Measurements from ENCODE around the gene AP4M1. TPM values are rescaled to one million over a fixed set of nuclear protein-coding genes. Genes with fewer than 3 reads are reported as not detected.
"Not testable (repeated sequence)": the region's sequence is repeated elsewhere in the genome, so short reads cannot be mapped to it uniquely, and the experiment has no call there.

The AP4M1 gene
- polyA plus RNA-seq, 1 donor from 2014 or later, result 100 TPM

- no peak overlapping the region for H3K9ac ChIP-seq (ENCODE audit: low read length)
- H3K4me2 ChIP-seq (ENCODE audit: low read length), result no peak overlapping the region
- H3K9me3 ChIP-seq (ENCODE audit: low read length), result no peaks in the 10 kb centered on the region
- no peaks in the 10 kb centered on the region for H4K20me1 ChIP-seq (ENCODE audit: insufficient read depth)
- H3F3A ChIP-seq (ENCODE audit: insufficient read depth, low read length, poor library complexity, severe bottlenecking), result no peaks in the 10 kb centered on the region
- no peak overlapping the region for H3K4me3 ChIP-seq (ENCODE audit: low read length)
- H3K27me3 ChIP-seq (ENCODE audit: insufficient read depth, low read depth, low read length), result no peaks in the 10 kb centered on the region
- TF ChIP-seq POLR2AphosphoS5 (IDR thresholded peaks at IDR 0.05) (no peak), EZH2 (IDR thresholded peaks at IDR 0.05; ENCODE audit: borderline replicate concordance, insufficient read depth, low read length, poor library complexity, severe bottlenecking) (no peak), MXI1 (conservative IDR thresholded peaks at IDR 0.05; ENCODE audit: poor library complexity, severe bottlenecking) (no peak), RAD21 (conservative IDR thresholded peaks at IDR 0.05) (no peak), SMC3 (conservative IDR thresholded peaks at IDR 0.05; ENCODE audit: poor library complexity) (no peak), EP300 (conservative IDR thresholded peaks at IDR 0.05; ENCODE audit: poor library complexity, severe bottlenecking) (no peak), CTCF (IDR thresholded peaks at IDR 0.05; ENCODE audit: poor library complexity, severe bottlenecking) (no peak), TAF1 (IDR thresholded peaks at IDR 0.05; ENCODE audit: low read depth) (no peak)
- TF ChIP-seq, protein P1, sequence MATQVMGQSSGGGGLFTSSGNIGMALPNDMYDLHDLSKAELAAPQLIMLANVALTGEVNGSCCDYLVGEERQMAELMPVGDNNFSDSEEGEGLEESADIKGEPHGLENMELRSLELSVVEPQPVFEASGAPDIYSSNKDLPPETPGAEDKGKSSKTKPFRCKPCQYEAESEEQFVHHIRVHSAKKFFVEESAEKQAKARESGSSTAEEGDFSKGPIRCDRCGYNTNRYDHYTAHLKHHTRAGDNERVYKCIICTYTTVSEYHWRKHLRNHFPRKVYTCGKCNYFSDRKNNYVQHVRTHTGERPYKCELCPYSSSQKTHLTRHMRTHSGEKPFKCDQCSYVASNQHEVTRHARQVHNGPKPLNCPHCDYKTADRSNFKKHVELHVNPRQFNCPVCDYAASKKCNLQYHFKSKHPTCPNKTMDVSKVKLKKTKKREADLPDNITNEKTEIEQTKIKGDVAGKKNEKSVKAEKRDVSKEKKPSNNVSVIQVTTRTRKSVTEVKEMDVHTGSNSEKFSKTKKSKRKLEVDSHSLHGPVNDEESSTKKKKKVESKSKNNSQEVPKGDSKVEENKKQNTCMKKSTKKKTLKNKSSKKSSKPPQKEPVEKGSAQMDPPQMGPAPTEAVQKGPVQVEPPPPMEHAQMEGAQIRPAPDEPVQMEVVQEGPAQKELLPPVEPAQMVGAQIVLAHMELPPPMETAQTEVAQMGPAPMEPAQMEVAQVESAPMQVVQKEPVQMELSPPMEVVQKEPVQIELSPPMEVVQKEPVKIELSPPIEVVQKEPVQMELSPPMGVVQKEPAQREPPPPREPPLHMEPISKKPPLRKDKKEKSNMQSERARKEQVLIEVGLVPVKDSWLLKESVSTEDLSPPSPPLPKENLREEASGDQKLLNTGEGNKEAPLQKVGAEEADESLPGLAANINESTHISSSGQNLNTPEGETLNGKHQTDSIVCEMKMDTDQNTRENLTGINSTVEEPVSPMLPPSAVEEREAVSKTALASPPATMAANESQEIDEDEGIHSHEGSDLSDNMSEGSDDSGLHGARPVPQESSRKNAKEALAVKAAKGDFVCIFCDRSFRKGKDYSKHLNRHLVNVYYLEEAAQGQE (IDR thresholded peaks at IDR 0.05; ENCODE audit: borderline replicate concordance), result no peak
- no peaks in the 10 kb centered on the region for H3K79me2 ChIP-seq (replicated peaks; ENCODE audit: insufficient read depth, low read length)
- H2AFZ ChIP-seq (ENCODE audit: low read depth, low read length), result no peak overlapping the region
- no peak overlapping the region for H3K27ac ChIP-seq (ENCODE audit: low read length)
- H3K9me2 ChIP-seq (ENCODE audit: insufficient read depth, low read length), result no peaks in the 10 kb centered on the region
- H3K36me3 ChIP-seq (ENCODE audit: insufficient read depth, low read length), result no peaks in the 10 kb centered on the region
Measured at GRCh38 chr7:100141555-100141949, 40.1 kb downstream of the AP4M1 start.

GRCh38 chr7:100142461-100142860 lies 41.0 kb downstream of the AP4M1 start:
- H3F3A ChIP-seq (ENCODE audit: insufficient read depth, low read length, poor library complexity, severe bottlenecking), result no peaks in the 10 kb centered on the region
- H2AFZ ChIP-seq (ENCODE audit: low read depth, low read length), result no peak overlapping the region
- H3K79me2 ChIP-seq (replicated peaks; ENCODE audit: insufficient read depth, low read length), result no peaks in the 10 kb centered on the region
- H4K20me1 ChIP-seq (ENCODE audit: insufficient read depth), result no peaks in the 10 kb centered on the region
- H3K9ac ChIP-seq (ENCODE audit: low read length), result no peak overlapping the region
- no peak overlapping the region for H3K4me2 ChIP-seq (ENCODE audit: low read length)
- TF ChIP-seq TAF1 (IDR thresholded peaks at IDR 0.05; ENCODE audit: low read depth) (no peak), CTCF (IDR thresholded peaks at IDR 0.05; ENCODE audit: poor library complexity, severe bottlenecking) (no peak), EP300 (conservative IDR thresholded peaks at IDR 0.05; ENCODE audit: poor library complexity, severe bottlenecking) (no peak), POLR2AphosphoS5 (IDR thresholded peaks at IDR 0.05) (no peak), SMC3 (conservative IDR thresholded peaks at IDR 0.05; ENCODE audit: poor library complexity) (no peak), EZH2 (IDR thresholded peaks at IDR 0.05; ENCODE audit: borderline replicate concordance, insufficient read depth, low read length, poor library complexity, severe bottlenecking) (no peak), RAD21 (conservative IDR thresholded peaks at IDR 0.05) (no peak), MXI1 (conservative IDR thresholded peaks at IDR 0.05; ENCODE audit: poor library complexity, severe bottlenecking) (no peak)
- TF ChIP-seq, protein P1 (IDR thresholded peaks at IDR 0.05; ENCODE audit: borderline replicate concordance), result no peak
- no peaks in the 10 kb centered on the region for H3K27me3 ChIP-seq (ENCODE audit: insufficient read depth, low read depth, low read length)
- H3K9me2 ChIP-seq (ENCODE audit: insufficient read depth, low read length), result no peaks in the 10 kb centered on the region
- H3K36me3 ChIP-seq (ENCODE audit: insufficient read depth, low read length), result no peaks in the 10 kb centered on the region
- H3K4me3 ChIP-seq (ENCODE audit: low read length), result no peak overlapping the region
- H3K9me3 ChIP-seq (ENCODE audit: low read length), result no peaks in the 10 kb centered on the region
- H3K27ac ChIP-seq (ENCODE audit: low read length), result no peak overlapping the region

DNA sequence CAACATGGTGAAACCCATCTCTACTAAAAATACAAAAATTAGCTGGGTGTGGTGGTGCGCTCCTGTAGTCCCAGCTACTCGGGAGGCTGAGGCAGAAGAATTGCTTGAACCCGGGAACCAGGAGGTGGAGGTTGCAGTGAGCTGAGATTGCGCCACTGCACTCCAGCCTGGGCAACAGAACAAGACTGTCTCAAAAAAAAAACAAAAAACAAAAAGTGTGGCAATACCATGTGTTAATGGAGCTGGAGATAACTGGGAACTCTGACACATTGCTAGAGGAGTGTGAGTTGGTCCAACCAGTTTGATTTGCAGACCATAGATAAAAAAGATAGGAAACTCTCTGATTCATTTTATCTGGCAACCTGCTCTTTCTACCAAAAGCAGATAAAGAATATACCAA lies 44.9 kb downstream of the AP4M1 start:
- H3K79me2 ChIP-seq (replicated peaks; ENCODE audit: insufficient read depth, low read length), result peaks cover 14% of the 10 kb centered on the region
- H3K9ac ChIP-seq (ENCODE audit: low read length); H3K9me3 ChIP-seq (ENCODE audit: low read length); H4K20me1 ChIP-seq (ENCODE audit: insufficient read depth); H3K36me3 ChIP-seq (ENCODE audit: insufficient read depth, low read length); H3K4me3 ChIP-seq (ENCODE audit: low read length); H3K9me2 ChIP-seq (ENCODE audit: insufficient read depth, low read length); H3F3A ChIP-seq (ENCODE audit: insufficient read depth, low read length, poor library complexity, severe bottlenecking); H3K4me2 ChIP-seq (ENCODE audit: low read length); H2AFZ ChIP-seq (ENCODE audit: low read depth, low read length); H3K27me3 ChIP-seq (ENCODE audit: insufficient read depth, low read depth, low read length); H3K27ac ChIP-seq (ENCODE audit: low read length): not testable (repeated sequence)
